Activated CD8-positive, alpha-beta T cell treated with anti-CD3 and anti-CD28 coated beads, Interleukin-2, amount 10 ng/mL, durations not matched to agents 7 days and 5 days (primary cell): ENCODE results near the gene NMT1. TPM values are rescaled to one million over a fixed set of nuclear protein-coding genes. Genes with fewer than 3 reads are reported as not detected.

ENCODE experiments used
- ATAC-seq: fragments of 150-1000 bp; cut with Tn5 transposase; one replicate; pipeline ENCODE4 v1.10.0; 2021; ENCODE audit warnings: moderate library complexity
- CTCF ChIA-PET: fragments of 350-600 bp; sonication (Branson Sonifier 250); formaldehyde crosslinking; loops from one replicate; lab custom pipeline; 2021; ENCODE audit warnings: antibody characterized with exemption; lab: Charles Lee
- POLR2A ChIA-PET: fragments of 350-600 bp; sonication (Branson Sonifier 250); formaldehyde crosslinking; loops from one replicate; lab custom pipeline; 2021; ENCODE audit warnings: antibody characterized with exemption; lab: Charles Lee
- DNase-seq: peaks from one replicate; pipeline ENCODE4 v3.0.0-alpha.2; 2020
- H3K27ac Mint-ChIP-seq: one replicate; pipeline ENCODE4 v1.8.0; 2021; ENCODE audit warnings: mild to moderate bottlenecking, mixed read lengths
- H3K27me3 Mint-ChIP-seq: one replicate; pipeline ENCODE4 v1.8.0; 2021; ENCODE audit warnings: low read depth, mixed read lengths
- H3K36me3 Mint-ChIP-seq: one replicate; pipeline ENCODE4 v1.8.0; 2021; ENCODE audit warnings: low read depth, mixed read lengths
- H3K4me1 Mint-ChIP-seq: one replicate; pipeline ENCODE4 v1.8.0; 2021; ENCODE audit warnings: low read depth, mixed read lengths
- H3K4me3 Mint-ChIP-seq: one replicate; pipeline ENCODE4 v1.8.0; 2021; ENCODE audit warnings: mild to moderate bottlenecking, mixed read lengths
- H3K9me3 Mint-ChIP-seq: one replicate; pipeline ENCODE4 v1.8.0; 2022; ENCODE audit warnings: mixed read lengths; ENCODE audit not compliant: insufficient read depth
- total RNA-seq, 2 experiments: library from RNA; stranded (reverse); gene quantifications; one replicate each; pipeline ENCODE4 v1.2.3, GENCODE V29; 2021

The NMT1 gene
- total RNA-seq, 2 experiments from 2014 or later, result 125 to 143 TPM

- Mint-ChIP-seq H3K9me3 (no peaks in the 10 kb centered on the region), H3K4me3 (no peak overlapping the region), H3K4me1 (peaks cover 28% of the 10 kb centered on the region), H3K36me3 (no peaks in the 10 kb centered on the region), H3K27me3 (no peaks in the 10 kb centered on the region), H3K27ac (no peak overlapping the region)
- no peak for ATAC-seq
- ChIA-PET CTCF (interaction anchor here (1.0 to 10.8 kb wide), 3 partner anchors 10 to 60 kb away, joined by 4 to 365 read pairs (median 6); no protein-coding TSS in a partner anchor), POLR2A (interaction anchor here (0.6 to 5.6 kb wide), 3 partner anchors 9 to 22 kb away, joined by 5 to 66 read pairs (median 6); partner anchors contain the start of genes HEXIM1 and HEXIM2)
- DNase-seq, result no peak
These were observed 78.4 kb downstream of the NMT1 start for GRCh38 chr17:45139533-45139920.

DNA sequence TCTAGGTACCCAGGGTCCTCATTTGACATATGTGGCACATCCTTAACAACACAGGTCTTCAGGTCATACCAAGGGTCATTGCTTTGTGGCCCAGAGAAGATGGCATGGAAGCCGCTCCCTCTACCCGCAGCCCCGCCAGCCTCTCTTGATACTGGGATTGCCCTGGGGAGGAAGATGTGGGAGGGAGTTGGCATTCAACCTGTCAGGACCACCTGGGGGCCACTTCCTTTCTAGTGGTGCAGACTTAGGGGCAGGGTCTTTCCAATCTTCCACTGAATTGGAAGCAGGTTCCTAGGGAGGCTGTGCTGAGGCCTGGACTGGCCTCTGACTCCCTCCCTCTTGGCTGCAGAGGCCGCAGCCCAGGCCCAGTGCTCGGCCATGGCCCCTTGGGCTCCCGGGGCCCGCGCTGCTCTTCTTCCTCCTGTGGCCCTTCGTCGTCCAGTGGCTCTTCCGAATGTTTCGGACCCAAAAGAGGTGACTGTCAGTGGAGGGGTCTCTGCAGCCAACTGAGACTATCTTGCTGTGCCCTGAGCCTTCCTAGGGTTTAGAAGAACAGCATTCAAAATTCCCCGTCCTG is 82.1 kb downstream of the NMT1 start:
- H3K4me3 Mint-ChIP-seq, result no peak overlapping the region
- H3K36me3 Mint-ChIP-seq, result peaks cover 5% of the 10 kb centered on the region
- H3K27me3 Mint-ChIP-seq, result no peaks in the 10 kb centered on the region
- no peak for DNase-seq
- no peak overlapping the region for H3K27ac Mint-ChIP-seq
- no peak for ATAC-seq
- CTCF ChIA-PET, result interaction anchor here (1.7 to 3.7 kb wide), 3 partner anchors 8 to 54 kb away, joined by 6 to 52 read pairs (median 17); partner anchors contain the start of gene ACBD4
- H3K9me3 Mint-ChIP-seq, result no peaks in the 10 kb centered on the region
- H3K4me1 Mint-ChIP-seq, result peaks cover 34% of the 10 kb centered on the region
- POLR2A ChIA-PET, result no interaction called here

- H3K4me1 Mint-ChIP-seq, result peaks cover 34% of the 10 kb centered on the region
- H3K27me3 Mint-ChIP-seq, result no peaks in the 10 kb centered on the region
- H3K9me3 Mint-ChIP-seq, result no peaks in the 10 kb centered on the region
- peak overlapping the region; percentile 25 for H3K4me3 Mint-ChIP-seq
- ATAC-seq, result no peak
- ChIA-PET CTCF (interaction anchor here (1.7 to 3.7 kb wide), 2 partner anchors 8 to 53 kb away, joined by 6 to 52 read pairs; partner anchors contain the start of gene ACBD4), POLR2A (interaction anchor here (0.9 kb wide), 1 partner anchor 29 kb away, joined by 3 read pairs; no protein-coding TSS in a partner anchor)
- H3K27ac Mint-ChIP-seq, result no peak overlapping the region
- peaks cover 7% of the 10 kb centered on the region for H3K36me3 Mint-ChIP-seq
- DNase-seq, result no peak
These were observed 82.7 kb downstream of the NMT1 start for GRCh38 chr17:45143767-45144198.

DNA sequence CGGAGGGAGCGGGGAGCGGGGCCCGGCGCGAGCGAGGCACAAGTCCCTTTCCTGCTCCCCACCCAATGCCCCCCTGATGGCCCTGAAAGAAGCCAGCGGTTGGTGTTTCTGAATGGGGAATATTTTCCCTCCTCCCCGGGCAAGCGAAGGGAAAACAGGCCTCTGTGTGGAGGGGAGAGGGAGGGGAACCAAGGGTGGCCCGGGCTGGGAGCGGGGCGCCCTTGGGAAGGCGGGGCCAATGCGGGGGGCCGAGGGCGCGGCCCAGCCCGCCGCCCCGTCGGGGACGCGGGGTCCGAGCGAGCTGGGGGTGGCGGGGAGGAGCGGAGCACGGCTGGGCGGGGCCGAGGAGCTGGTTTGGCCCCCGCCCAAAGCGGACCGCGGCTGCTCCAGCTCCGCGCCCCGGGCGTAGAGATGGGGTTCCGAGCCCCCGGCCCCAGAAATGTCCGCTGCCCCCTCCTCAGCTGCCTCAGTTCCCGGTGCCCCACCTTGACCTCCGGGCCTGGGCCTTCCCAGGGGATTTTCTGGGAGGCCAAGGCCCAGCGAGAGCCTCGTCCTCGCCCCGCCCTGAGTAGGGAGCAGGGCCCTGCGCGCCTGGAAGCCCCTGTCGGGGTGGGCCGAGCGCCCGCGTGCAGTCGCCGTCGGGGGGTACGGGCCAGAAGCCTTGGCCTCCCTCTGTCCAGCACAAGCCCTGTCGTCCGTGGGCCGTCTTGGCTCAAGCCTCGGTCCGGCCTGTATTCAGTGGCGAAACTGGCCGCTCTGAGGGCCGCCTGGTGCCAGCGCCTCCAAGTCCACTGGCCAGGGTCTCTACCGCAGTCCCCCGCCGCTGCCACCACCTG is 83.3 kb downstream of the NMT1 start:
- no peak for ATAC-seq
- H3K4me1 Mint-ChIP-seq, result peaks cover 34% of the 10 kb centered on the region
- ChIA-PET CTCF (interaction anchor here (1.7 to 3.7 kb wide), 2 partner anchors 9 to 53 kb away, joined by 6 to 52 read pairs; partner anchors contain the start of gene ACBD4), POLR2A (interaction anchor here (0.6 to 9.4 kb wide), 3 partner anchors 9 to 28 kb away, joined by 3 to 280 read pairs (median 4); partner anchors contain the start of genes ACBD4 and HEXIM2)
- no peaks in the 10 kb centered on the region for H3K27me3 Mint-ChIP-seq
- no peak overlapping the region for H3K27ac Mint-ChIP-seq
- peak overlapping the region; percentile 25 for H3K4me3 Mint-ChIP-seq
- peaks cover 12% of the 10 kb centered on the region for H3K36me3 Mint-ChIP-seq
- no peaks in the 10 kb centered on the region for H3K9me3 Mint-ChIP-seq
- no peak for DNase-seq

DNA sequence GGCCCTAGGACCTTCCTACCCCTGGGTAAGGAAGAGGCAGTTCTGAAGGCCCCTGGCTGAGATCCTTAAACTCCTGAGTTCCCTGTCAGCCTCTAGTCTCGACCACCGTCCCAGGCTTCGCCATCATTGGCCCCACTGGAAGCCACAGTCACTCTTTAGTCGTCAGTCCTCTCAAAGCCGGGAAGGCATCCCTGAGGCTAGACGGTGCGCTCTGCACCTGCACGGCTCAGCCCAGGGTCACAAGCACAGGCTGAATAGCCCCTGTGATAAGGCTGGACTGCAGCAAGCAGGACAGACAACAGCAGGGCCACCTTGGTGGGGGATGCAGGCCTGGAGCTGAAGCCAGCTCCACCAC is 83.9 kb downstream of the NMT1 start:
- no peak for ATAC-seq
- peaks cover 34% of the 10 kb centered on the region for H3K4me1 Mint-ChIP-seq
- no peaks in the 10 kb centered on the region for H3K9me3 Mint-ChIP-seq
- H3K36me3 Mint-ChIP-seq, result peaks cover 18% of the 10 kb centered on the region
- H3K27me3 Mint-ChIP-seq, result no peaks in the 10 kb centered on the region
- ChIA-PET POLR2A (interaction anchor here (0.6 to 9.4 kb wide), 2 partner anchors 9 to 16 kb away, joined by 4 to 280 read pairs; partner anchors contain the start of genes ACBD4 and HEXIM2), CTCF (interaction anchor here (1.7 to 3.7 kb wide), 2 partner anchors 10 to 52 kb away, joined by 6 to 52 read pairs; partner anchors contain the start of gene ACBD4)
- no peak for DNase-seq
- no peak overlapping the region for H3K27ac Mint-ChIP-seq
- H3K4me3 Mint-ChIP-seq, result no peak overlapping the region

- Mint-ChIP-seq H3K4me3 (peak overlapping the region; percentile 95), H3K27ac (peak overlapping the region; percentile 100), H3K36me3 (peaks cover 26% of the 10 kb centered on the region), H3K27me3 (no peaks in the 10 kb centered on the region), H3K4me1 (peaks cover 38% of the 10 kb centered on the region), H3K9me3 (no peaks in the 10 kb centered on the region)
- ChIA-PET CTCF (interaction anchor here (3.7 kb wide), 1 partner anchor 11 kb away, joined by 52 read pairs; the partner anchor contains the start of gene ACBD4), POLR2A (interaction anchor here (9.4 kb wide), 1 partner anchor 15 kb away, joined by 280 read pairs; the partner anchor contains the start of gene HEXIM2)
- ATAC-seq, result no peak
- no peak for DNase-seq
These were observed 85.0 kb downstream of the NMT1 start for GRCh38 chr17:45146166-45146565.

DNA sequence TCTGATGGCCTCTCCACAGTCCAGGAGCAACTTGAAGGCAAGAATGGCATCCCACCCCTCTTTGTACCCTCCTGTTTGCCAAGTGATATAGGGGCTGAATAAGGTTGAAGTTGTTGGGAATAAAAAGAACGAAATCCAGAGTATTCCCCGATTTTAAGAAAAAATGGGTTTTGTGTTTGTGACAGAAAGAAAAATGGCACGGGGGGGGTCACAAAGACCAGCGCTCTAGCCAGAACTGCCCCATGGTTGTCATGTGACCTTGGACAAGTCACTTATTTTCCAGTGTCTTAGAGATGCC is 85.4 kb downstream of the NMT1 start:
- POLR2A ChIA-PET, result interaction anchor here (9.4 kb wide), 1 partner anchor 14 kb away, joined by 280 read pairs; the partner anchor contains the start of gene HEXIM2

DNA sequence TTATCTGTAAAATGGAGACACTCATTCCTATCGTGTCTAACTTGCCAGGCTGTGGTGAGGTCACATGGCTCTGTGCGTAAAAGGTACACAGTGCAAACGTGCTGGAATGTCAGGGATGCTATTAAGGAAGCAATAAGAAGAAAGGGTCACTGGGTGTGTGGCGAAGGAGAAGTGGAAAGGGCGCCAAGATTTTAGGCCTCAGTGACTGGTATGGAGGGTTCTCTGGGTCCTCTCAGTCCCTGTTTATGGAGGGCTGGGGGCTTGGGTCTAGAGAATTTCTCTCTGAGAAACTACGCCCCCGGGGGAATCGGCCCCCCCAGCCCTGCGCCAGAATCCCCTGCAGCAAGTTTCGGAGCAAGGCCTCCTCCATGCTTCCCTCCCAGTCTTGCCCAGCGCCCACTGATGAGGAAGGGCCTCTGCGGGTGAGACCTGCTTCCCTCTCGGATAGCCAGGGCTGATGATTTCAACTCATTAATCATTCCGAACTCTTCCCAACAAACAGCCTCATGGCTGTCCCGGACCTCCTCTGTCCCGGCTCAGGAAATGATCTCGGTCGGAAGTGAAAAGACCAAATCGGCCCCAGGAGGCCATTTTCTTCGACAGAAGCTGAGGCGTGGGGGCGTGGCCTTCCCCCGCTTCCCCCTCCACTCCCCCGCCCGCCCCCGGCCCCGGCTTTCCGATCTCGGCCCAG is 85.9 kb downstream of the NMT1 start:
- Mint-ChIP-seq H3K27ac (peak overlapping the region; percentile 100), H3K4me3 (peak overlapping the region; percentile 95), H3K36me3 (peaks cover 28% of the 10 kb centered on the region), H3K4me1 (peaks cover 37% of the 10 kb centered on the region), H3K9me3 (no peaks in the 10 kb centered on the region), H3K27me3 (no peaks in the 10 kb centered on the region)
- DNase-seq, result peak; percentile 82
- CTCF ChIA-PET, result interaction anchor here (3.7 to 10.9 kb wide), 6 partner anchors 11 to 74 kb away, joined by 52 to 344 read pairs (median 115); partner anchors contain the start of genes ACBD4, FMNL1 and HEXIM2
- ATAC-seq, result peak; percentile 6
- POLR2A ChIA-PET, result interaction anchor here (0.8 to 9.4 kb wide), 15 partner anchors 10 to 248 kb away, joined by 3 to 280 read pairs (median 19); partner anchors contain the start of genes ACBD4, EFTUD2, FMNL1 and HEXIM2

More for the DNA sequence above, 85.4 kb downstream of the NMT1 start:
- Mint-ChIP-seq H3K36me3 (peaks cover 28% of the 10 kb centered on the region), H3K4me3 (peak overlapping the region; percentile 95), H3K4me1 (peaks cover 38% of the 10 kb centered on the region), H3K27me3 (no peaks in the 10 kb centered on the region), H3K9me3 (no peaks in the 10 kb centered on the region), H3K27ac (peak overlapping the region; percentile 100)
- CTCF ChIA-PET, result interaction anchor here (3.7 kb wide), 1 partner anchor 11 kb away, joined by 52 read pairs; the partner anchor contains the start of gene ACBD4
- DNase-seq (no peak), ATAC-seq (no peak)

DNA sequence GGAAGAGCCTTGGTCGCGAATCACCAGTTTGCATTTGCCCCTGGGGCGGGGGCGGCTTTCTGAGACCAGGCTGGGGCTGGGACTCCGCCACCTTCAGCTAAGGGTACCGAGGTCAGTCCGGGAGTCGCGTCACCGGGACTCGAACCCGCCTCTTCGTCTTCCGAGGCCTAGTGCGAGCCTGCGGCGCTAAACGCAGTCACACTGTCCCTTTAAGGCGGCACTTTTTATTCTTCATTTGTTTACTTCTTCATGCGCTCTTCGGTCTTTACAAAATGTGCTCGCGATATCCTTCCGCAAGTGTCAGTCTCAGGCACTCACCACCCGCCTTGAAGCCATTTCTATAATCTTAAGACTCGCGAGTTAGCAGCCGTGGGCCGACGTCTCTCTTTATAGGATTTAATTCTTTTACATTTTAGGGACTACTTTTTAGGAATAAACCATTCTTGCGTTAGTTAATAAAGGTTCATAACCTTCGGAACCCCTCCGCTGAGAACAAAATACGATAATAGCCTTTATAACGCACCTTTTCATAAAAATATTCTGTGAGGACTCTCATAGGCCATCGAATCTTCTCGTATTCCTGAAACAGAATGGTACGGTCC is 86.6 kb downstream of the NMT1 start:
- ChIA-PET CTCF (interaction anchor here (1.4 to 10.9 kb wide), 11 partner anchors 12 to 170 kb away, joined by 3 to 344 read pairs (median 41); partner anchors contain the start of genes ACBD4, FMNL1, HEXIM2 and MAP3K14), POLR2A (interaction anchor here (0.5 to 9.4 kb wide), 31 partner anchors 9 to 262 kb away, joined by 3 to 280 read pairs (median 6); partner anchors contain the start of genes ACBD4, EFTUD2, FMNL1 and HEXIM2)
- no peaks in the 10 kb centered on the region for H3K27me3 Mint-ChIP-seq
- peak overlapping the region; percentile 100 for H3K27ac Mint-ChIP-seq
- no peaks in the 10 kb centered on the region for H3K9me3 Mint-ChIP-seq
- H3K4me3 Mint-ChIP-seq, result peak overlapping the region; percentile 95
- H3K4me1 Mint-ChIP-seq, result peaks cover 39% of the 10 kb centered on the region
- ATAC-seq, result peak; percentile 37
- DNase-seq, result peak; percentile 85
- H3K36me3 Mint-ChIP-seq, result peaks cover 28% of the 10 kb centered on the region
